ENCODE results near the gene OTOP2. TPM values are rescaled to one million over a fixed set of nuclear protein-coding genes. Genes with fewer than 3 reads are reported as not detected.

The OTOP2 gene
- total RNA-seq, 1 experiment from 2014 or later = 0.11 TPM

GRCh38 chr17:74952431-74953133 is 28.5 kb downstream of the OTOP2 start:
- no peak overlapping the region for H2BK5ac ChIP-seq (ENCODE audit: insufficient read length, low read length)
- H3K23ac ChIP-seq (ENCODE audit: insufficient read length, low read depth, low read length) = no peak overlapping the region
- H4K91ac ChIP-seq (ENCODE audit: insufficient read length, low read depth, low read length) = no peak overlapping the region
- no peak for TF ChIP-seq CTCF (conservative IDR thresholded peaks at IDR 0.05)
- H3K4me1 ChIP-seq (ENCODE audit: insufficient read depth, low read length) = no peaks in the 10 kb centered on the region
- Mint-ChIP-seq H3K4me3 (no peak overlapping the region), H3K27me3 (ENCODE audit: low read depth) (peaks cover 16% of the 10 kb centered on the region), H3K27ac (no peak overlapping the region), H3K9me3 (no peaks in the 10 kb centered on the region), H3K4me1 (peaks cover 11 to 19% of the 10 kb centered on the region in 2 experiments), H3K36me3 (ENCODE audit: insufficient read depth in 1 of 3, low read depth in 3 of 3) (no peaks in the 10 kb centered on the region)
- H3K4me2 ChIP-seq (ENCODE audit: insufficient read depth, insufficient read length, low read length) = no peak overlapping the region
- no peaks in the 10 kb centered on the region for H3K79me1 ChIP-seq (ENCODE audit: insufficient read depth, low read depth, low read length, poor library complexity, severe bottlenecking)
- H4K20me1 ChIP-seq (ENCODE audit: control insufficient read depth, insufficient read depth, insufficient read length) = no peaks in the 10 kb centered on the region
- peaks cover 2% of the 10 kb centered on the region for H3K23me2 ChIP-seq (ENCODE audit: insufficient read length, low read depth, low read length, poor library complexity, severe bottlenecking)
- H3K27me3 ChIP-seq (ENCODE audit: insufficient read depth, low read length) = no peaks in the 10 kb centered on the region
- H3K14ac ChIP-seq (ENCODE audit: insufficient read depth, low read length) = peak overlapping the region; percentile 42; the same call in 1 of the 2 replicates
- no peak overlapping the region for H2AK5ac ChIP-seq (ENCODE audit: insufficient read length, low read length)
- H3T11ph ChIP-seq (ENCODE audit: low read length) = no peak overlapping the region
- H3K18ac ChIP-seq (ENCODE audit: insufficient read length, low read depth, low read length) = no peak overlapping the region
- H3K27ac ChIP-seq (ENCODE audit: insufficient read length, low read depth, low read length) = no peak overlapping the region
- no peak for DNase-seq
- H3K9ac ChIP-seq (ENCODE audit: extremely low read depth, insufficient read length, low read length) = no peak overlapping the region
- no peak overlapping the region for H2AFZ ChIP-seq (ENCODE audit: low read length)
- H2BK120ac ChIP-seq (ENCODE audit: low read depth, low read length, poor library complexity, severe bottlenecking) = no peak overlapping the region
- no peaks in the 10 kb centered on the region for H3K9me3 ChIP-seq (ENCODE audit: control insufficient read depth, low read depth, low read length)
- WGBS (ENCODE audit: extremely low coverage, insufficient read length, low lambda C conversion rate) = no CpG with 5 or more reads among the region's 24 CpGs
- H3K56ac ChIP-seq (ENCODE audit: insufficient read length, low read depth, low read length) = no peak overlapping the region
- H3K79me2 ChIP-seq (ENCODE audit: insufficient read depth, low read length) = no peaks in the 10 kb centered on the region
- no peak overlapping the region for H3K4ac ChIP-seq (ENCODE audit: low read depth, low read length)
- H2BK20ac ChIP-seq (ENCODE audit: low read depth, low read length, poor library complexity, severe bottlenecking) = no peak overlapping the region
- no peak overlapping the region for H2BK15ac ChIP-seq (ENCODE audit: low read depth, low read length)
- no peak overlapping the region for H4K5ac ChIP-seq (ENCODE audit: insufficient read length, low read depth, low read length)
- no peak overlapping the region for H2BK12ac ChIP-seq (ENCODE audit: insufficient read length, low read depth, low read length)
- H4K8ac ChIP-seq (replicated peaks; ENCODE audit: insufficient read length, low read depth, low read length) = no peak overlapping the region

Data from H9 (cell line).